SK-N-SH (cell line): ENCODE results near the gene SNAI3.

Experiments used
- EZH2phosphoT487 ChIP-seq: fragments of 200-600 bp; sonication (generic); IDR thresholded peaks from 2 replicates; pipeline ENCODE4 v1.6.1; 2017; ENCODE audit warnings: low read depth, mixed run types, mild to moderate bottlenecking, antibody characterized with exemption, moderate library complexity, borderline replicate concordance
- FOXJ3 ChIP-seq: sonication (generic); formaldehyde crosslinking; IDR thresholded peaks from 2 replicates; pipeline ENCODE4 v1.5.1; 2020; ENCODE audit warnings: mild to moderate bottlenecking, missing genetic modification reagents
- FOXM1 ChIP-seq: IDR thresholded peaks from 2 replicates; pipeline ENCODE4 v1.4.0; 2012; ENCODE audit warnings: low read depth, mild to moderate bottlenecking
- GABPA ChIP-seq: IDR thresholded peaks from 2 replicates; pipeline ENCODE4 v1.4.0; 2012; ENCODE audit warnings: low read depth, mild to moderate bottlenecking
- NFIC ChIP-seq: IDR thresholded peaks from 2 replicates; pipeline ENCODE4 v1.4.0; 2012; ENCODE audit warnings: borderline replicate concordance
- POLR2AphosphoS5 ChIP-seq: IDR thresholded peaks from 2 replicates; pipeline ENCODE4 v1.6.1; 2012; ENCODE audit warnings: low read depth, low read length
- RAD21 ChIP-seq: IDR thresholded peaks from 2 replicates; pipeline ENCODE4 v1.6.1; 2012; ENCODE audit warnings: mild to moderate bottlenecking, low read length
- TF ChIP-seq, protein P1 (sequence below): fragments of 200-600 bp; sonication (generic); IDR thresholded peaks from 2 replicates; pipeline ENCODE4 v1.6.1; 2017; ENCODE audit warnings: antibody characterized with exemption, mild to moderate bottlenecking, moderate library complexity

GRCh38 chr16:88718178-88718577 is 31.9 kb upstream of the SNAI3 start:
- TF ChIP-seq, protein P1, sequence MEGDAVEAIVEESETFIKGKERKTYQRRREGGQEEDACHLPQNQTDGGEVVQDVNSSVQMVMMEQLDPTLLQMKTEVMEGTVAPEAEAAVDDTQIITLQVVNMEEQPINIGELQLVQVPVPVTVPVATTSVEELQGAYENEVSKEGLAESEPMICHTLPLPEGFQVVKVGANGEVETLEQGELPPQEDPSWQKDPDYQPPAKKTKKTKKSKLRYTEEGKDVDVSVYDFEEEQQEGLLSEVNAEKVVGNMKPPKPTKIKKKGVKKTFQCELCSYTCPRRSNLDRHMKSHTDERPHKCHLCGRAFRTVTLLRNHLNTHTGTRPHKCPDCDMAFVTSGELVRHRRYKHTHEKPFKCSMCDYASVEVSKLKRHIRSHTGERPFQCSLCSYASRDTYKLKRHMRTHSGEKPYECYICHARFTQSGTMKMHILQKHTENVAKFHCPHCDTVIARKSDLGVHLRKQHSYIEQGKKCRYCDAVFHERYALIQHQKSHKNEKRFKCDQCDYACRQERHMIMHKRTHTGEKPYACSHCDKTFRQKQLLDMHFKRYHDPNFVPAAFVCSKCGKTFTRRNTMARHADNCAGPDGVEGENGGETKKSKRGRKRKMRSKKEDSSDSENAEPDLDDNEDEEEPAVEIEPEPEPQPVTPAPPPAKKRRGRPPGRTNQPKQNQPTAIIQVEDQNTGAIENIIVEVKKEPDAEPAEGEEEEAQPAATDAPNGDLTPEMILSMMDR = no peak
- no peak for TF ChIP-seq FOXJ3 (CRISPR knock-in tag)
- TF ChIP-seq NFIC = no peak
- TF ChIP-seq RAD21 = no peak
- TF ChIP-seq FOXM1 = no peak
- TF ChIP-seq EZH2phosphoT487 = no peak
- TF ChIP-seq POLR2AphosphoS5 = no peak
- TF ChIP-seq GABPA = no peak
